HEK293 (cell line): ENCODE results near the gene MEGF6.

ENCODE experiments used
- ATF2 ChIP-seq: fragments of 450-650 bp; formaldehyde crosslinking; IDR thresholded peaks from 2 replicates; pipeline ENCODE4 v1.5.1; 2016; ENCODE audit warnings: missing biosample characterization, missing genetic modification characterization, low read depth
- CTCF ChIP-seq: fragments of 450-650 bp; formaldehyde crosslinking; IDR thresholded peaks from 2 replicates; pipeline ENCODE4 v1.5.1; 2016; ENCODE audit warnings: missing biosample characterization, missing genetic modification characterization
- FEZF1 ChIP-seq: fragments of 450-650 bp; formaldehyde crosslinking; IDR thresholded peaks from 2 replicates; pipeline ENCODE4 v1.5.1; 2016; ENCODE audit warnings: missing biosample characterization, missing genetic modification characterization
- HOXD13 ChIP-seq: sonication (generic); formaldehyde crosslinking; IDR thresholded peaks from 2 replicates; pipeline ENCODE4 v1.8.0; 2022; ENCODE audit warnings: missing genetic modification reagents, borderline replicate concordance
- PBX3 ChIP-seq: sonication (generic); formaldehyde crosslinking; IDR thresholded peaks from 2 replicates; pipeline ENCODE4 v1.8.1; 2022; ENCODE audit warnings: mild to moderate bottlenecking, moderate library complexity, missing genetic modification reagents
- ZNF174 ChIP-seq: fragments of 450-650 bp; formaldehyde crosslinking; IDR thresholded peaks from 2 replicates; pipeline ENCODE4 v1.5.0; 2017; ENCODE audit warnings: missing biosample characterization, mild to moderate bottlenecking, missing genetic modification characterization
- ZNF274 ChIP-seq, 2 experiments: fragments of 200-500 bp in 1 of 2; fragments of 450-650 bp in 1 of 2; sonication (Bioruptor generic) in 1 of 2; formaldehyde crosslinking in 1 of 2; IDR thresholded peaks; 2 replicates each; pipeline versions ENCODE4 v1.5.1 to v1.6.1; 2014 to 2016; ENCODE audit warnings: borderline replicate concordance in 1 of 2, inconsistent platforms in 1 of 2, low read length in 1 of 2, missing biosample characterization in 1 of 2, missing genetic modification characterization in 1 of 2
- ZNF600 ChIP-seq: fragments of 450-650 bp; formaldehyde crosslinking; IDR thresholded peaks from 2 replicates; pipeline ENCODE4 v1.5.1; 2016; ENCODE audit warnings: missing biosample characterization, missing genetic modification characterization

GRCh38 chr1:3660704-3661103 is 49.4 kb upstream of the MEGF6 start:
- TF ChIP-seq ATF2 (peak; percentile 96), CTCF (tag by site-specific recombination) (no peak), HOXD13 (CRISPR knock-in tag) (no peak), ZNF174 (tag by site-specific recombination) (no peak), ZNF600 (tag by site-specific recombination) (no peak), PBX3 (CRISPR knock-in tag) (no peak), FEZF1 (tag by site-specific recombination) (peak; percentile 59), ZNF274 (IDR thresholded peaks at IDR 0.05; ENCODE audit: low read length) (no peak), ZNF274 (tag by site-specific recombination; IDR thresholded peaks at IDR 0.05; ENCODE audit: borderline replicate concordance) (no peak)
